Naive thymus-derived CD8-positive, alpha-beta T cell (primary cell): ENCODE data around the gene PRR22. TPM values are rescaled to one million over a fixed set of nuclear protein-coding genes. Genes with fewer than 3 reads are reported as not detected.

Experiments used
- ATAC-seq, 2 donors: fragments of 150-1000 bp; cut with Tn5 transposase in 1 of 2; sonication (Bioruptor Pico), chemical (Tn5 transposase) in 1 of 2; 1 replicate in 1 of 2; 2 replicates in 1 of 2; pipeline ENCODE4 v1.10.0; 2021; ENCODE audit warnings: mild to moderate bottlenecking in 2 of 2, moderate library complexity in 2 of 2
- POLR2A ChIA-PET: fragments of 350-600 bp; sonication (Branson Sonifier 250); formaldehyde crosslinking; loops from one replicate; lab custom pipeline; 2021; ENCODE audit warnings: antibody characterized with exemption; lab: Charles Lee
- DNase-seq, 10 donors: peaks; one replicate each; pipeline versions ENCODE4 v3.0.0 to v3.0.0-alpha.2; 2020 to 2022
- H3K27ac Mint-ChIP-seq, 10 donors: one replicate each; pipeline ENCODE4 v1.8.0; 2020 to 2022; ENCODE audit warnings: mild to moderate bottlenecking in 10 of 10, mixed read lengths in 10 of 10, moderate library complexity in 4 of 10, inconsistent platforms in 1 of 10
- H3K27me3 Mint-ChIP-seq, 5 donors: one replicate each; pipeline ENCODE4 v1.8.0; 2021 to 2022; ENCODE audit warnings: mixed read lengths in 5 of 5
- H3K36me3 Mint-ChIP-seq, 3 donors: one replicate each; pipeline ENCODE4 v1.8.0; 2020 to 2022; ENCODE audit warnings: mixed read lengths in 3 of 3, mild to moderate bottlenecking in 2 of 3, inconsistent platforms in 1 of 3
- H3K4me1 Mint-ChIP-seq, 4 donors: one replicate each; pipeline ENCODE4 v1.8.0; 2021 to 2022; ENCODE audit warnings: mixed read lengths in 4 of 4
- H3K4me3 Mint-ChIP-seq, 10 donors: one replicate each; pipeline ENCODE4 v1.8.0; 2020 to 2022; ENCODE audit warnings: mild to moderate bottlenecking in 10 of 10, mixed read lengths in 10 of 10, moderate library complexity in 6 of 10, inconsistent platforms in 1 of 10
- H3K9me3 Mint-ChIP-seq, 9 donors: one replicate each; pipeline ENCODE4 v1.8.0; 2020 to 2022; ENCODE audit warnings: mixed read lengths in 9 of 9, mild to moderate bottlenecking in 3 of 9, inconsistent platforms in 1 of 9, moderate library complexity in 1 of 9
- polyA plus RNA-seq, 3 donors: library from polyadenylated mRNA; unstranded; fragments of 300-500 nt; fragmentation: Illumina TruSeq; gene quantifications; one replicate each; pipeline ENCODE4 v1.2.3, GENCODE V29; 2021
- total RNA-seq, 8 experiments: library from RNA in 2 of 8; stranded (reverse) in 2 of 8; gene quantifications; one replicate each; pipeline ENCODE4 v1.2.3 and lab custom pipeline; 2021 to 2026

The PRR22 gene
- total and polyA plus RNA-seq, 5 experiments from 2014 or later = 8.9 to 10.0 TPM; not detected in 3

DNA sequence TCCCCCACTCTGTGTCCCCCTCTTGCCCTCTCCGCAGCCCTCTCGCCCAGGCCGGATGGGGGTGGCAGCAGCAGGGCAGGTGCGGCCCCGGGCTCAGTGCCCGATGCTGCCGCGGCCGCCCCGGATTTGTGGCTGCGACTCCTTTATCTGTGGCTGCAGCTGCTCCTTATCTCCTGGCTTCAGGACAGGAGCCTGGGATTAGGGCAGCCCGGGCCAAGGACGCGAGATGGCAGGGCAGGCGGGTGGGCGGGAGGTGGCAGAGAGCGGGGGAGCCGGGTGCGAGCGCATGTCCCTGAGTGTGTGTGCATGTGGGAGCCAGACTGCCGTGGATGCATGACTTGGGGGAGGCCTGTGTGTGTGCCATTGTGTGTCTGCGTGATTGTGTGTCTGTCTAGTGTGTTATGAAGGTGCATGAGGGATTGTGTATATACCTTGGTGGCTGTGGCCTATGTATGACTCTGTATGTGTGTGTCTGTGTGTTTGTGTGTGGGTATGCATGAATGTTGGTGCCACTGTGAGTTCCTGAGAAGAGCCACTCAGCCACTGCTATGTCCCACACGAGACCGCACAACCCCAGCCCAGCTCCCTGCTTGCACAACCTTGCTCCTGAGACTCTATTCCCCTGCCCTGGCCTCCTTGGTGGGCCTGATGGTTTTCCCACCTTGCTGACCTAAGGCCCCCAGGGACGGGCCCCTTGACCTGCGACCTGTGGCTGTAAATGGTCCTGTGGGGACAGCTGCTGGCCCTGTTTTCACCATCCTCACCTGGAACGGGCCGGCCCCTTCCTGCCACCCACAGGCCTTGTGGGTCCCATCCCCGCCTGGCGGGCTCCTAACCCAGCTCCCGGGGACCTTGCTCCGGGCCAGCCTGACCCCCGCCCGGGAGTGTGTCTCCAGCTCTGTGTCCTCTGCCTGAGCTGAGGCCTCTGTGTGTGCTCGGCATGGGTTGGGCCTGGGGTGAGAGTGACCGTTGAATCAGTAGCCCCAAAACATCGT is 15.0 kb upstream of the PRR22 start:
- peak overlapping the region in 1 of 10 donors; percentile 24 for H3K4me3 Mint-ChIP-seq
- peak overlapping the region in 2 of 10 donors; percentile 18 to 43 for H3K27ac Mint-ChIP-seq
- no peak for DNase-seq
- no peaks in the 10 kb centered on the region for H3K9me3 Mint-ChIP-seq
- no peak for ATAC-seq
- peaks cover 14 to 27% (median 23%) of the 10 kb centered on the region in 4 donors for H3K4me1 Mint-ChIP-seq
- no peaks in the 10 kb centered on the region for H3K36me3 Mint-ChIP-seq
- peaks cover 7 to 32% (median 21%) of the 10 kb centered on the region in 5 donors for H3K27me3 Mint-ChIP-seq
- POLR2A ChIA-PET = no interaction called here

DNA sequence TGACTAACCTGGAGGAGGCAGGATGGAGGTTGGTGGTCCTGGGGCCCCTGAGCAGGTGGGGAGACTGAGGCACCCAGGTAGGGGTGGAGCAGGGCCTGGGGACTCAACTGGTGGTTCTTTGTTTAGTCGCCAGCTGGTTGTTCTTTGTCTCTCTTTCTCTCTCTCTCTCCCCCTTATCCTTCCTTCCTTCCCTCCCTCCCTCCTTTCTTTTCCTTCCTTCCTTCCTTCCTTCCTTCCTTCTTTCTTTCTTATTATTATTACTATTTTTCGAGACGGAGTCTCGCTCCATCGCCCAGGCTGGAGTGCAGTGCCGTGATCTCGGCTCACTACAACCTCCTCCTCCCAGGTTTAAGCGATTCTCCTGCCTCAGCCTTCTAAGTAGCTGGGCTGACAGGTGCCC is 13.7 kb upstream of the PRR22 start:
- ATAC-seq (no peak), DNase-seq (no peak)
- POLR2A ChIA-PET = no interaction called here
- Mint-ChIP-seq H3K27ac (no peak overlapping the region), H3K36me3 (no peaks in the 10 kb centered on the region), H3K9me3 (no peaks in the 10 kb centered on the region), H3K4me1 (peaks cover 8 to 14% (median 12%) of the 10 kb centered on the region in 4 donors), H3K4me3 (no peak overlapping the region), H3K27me3 (peaks cover 7 to 32% (median 20%) of the 10 kb centered on the region in 5 donors)

DNA sequence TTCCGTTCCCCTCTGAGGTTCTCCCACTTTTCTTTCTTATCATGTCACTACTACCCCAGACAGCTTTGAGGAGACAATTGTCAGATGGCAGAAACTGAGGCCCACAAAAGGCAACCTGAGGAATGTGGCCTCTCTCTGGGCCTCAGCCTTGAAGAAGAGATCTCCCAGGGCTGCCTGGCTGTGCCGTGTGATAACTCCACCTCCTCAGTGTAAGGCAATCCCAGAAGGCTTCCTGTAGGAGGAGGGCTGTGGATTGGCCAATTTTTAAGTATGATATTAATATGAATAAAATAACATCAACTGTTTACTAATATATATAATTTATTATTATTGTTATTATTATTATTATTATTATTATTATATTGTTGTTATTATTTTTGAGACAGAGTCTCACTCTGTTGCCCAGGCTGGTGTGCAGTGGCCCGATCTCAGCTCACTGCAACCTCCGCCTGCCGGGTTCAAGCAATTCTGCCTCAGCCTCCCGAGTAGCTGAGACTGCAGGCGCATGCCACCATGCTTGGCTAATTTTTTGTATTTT is 10.9 kb upstream of the PRR22 start:
- POLR2A ChIA-PET = no interaction called here
- Mint-ChIP-seq H3K27me3 (peaks cover 5 to 26% (median 12%) of the 10 kb centered on the region in 5 donors), H3K4me3 (no peak overlapping the region), H3K4me1 (peaks cover 7 to 9% (median 8%) of the 10 kb centered on the region in 4 donors), H3K36me3 (peaks cover under 1 to 4% (median 3%) of the 10 kb centered on the region in 3 donors), H3K27ac (no peak overlapping the region), H3K9me3 (peaks cover 0 to 3% (median 0%) of the 10 kb centered on the region in 9 donors)
- DNase-seq (no peak), ATAC-seq (no peak)

DNA sequence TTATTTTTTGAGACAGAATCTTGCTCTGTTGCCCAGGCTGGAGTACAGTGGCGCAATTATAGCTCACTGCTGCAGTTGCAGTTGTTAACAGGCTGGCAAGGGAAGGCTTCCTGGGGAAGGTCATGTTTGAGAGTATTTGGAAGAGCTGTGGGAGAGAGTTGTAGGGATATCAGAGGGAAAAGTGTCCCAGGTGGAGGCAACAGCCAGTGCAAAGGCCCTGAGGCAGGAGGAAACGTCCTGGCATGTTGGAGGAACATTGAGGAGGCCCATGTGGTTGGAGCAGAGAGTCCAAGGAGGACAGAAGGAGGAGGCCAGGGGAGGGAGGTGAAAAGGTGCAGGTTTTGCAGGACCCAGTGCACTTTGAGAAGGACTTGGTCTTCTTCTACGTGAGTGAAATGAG is 8.6 kb upstream of the PRR22 start:
- ATAC-seq (no peak), DNase-seq (no peak)
- POLR2A ChIA-PET = interaction anchor here (0.7 to 2.1 kb wide), 3 partner anchors 34 to 185 kb away, joined by 3 to 8 read pairs (median 5); partner anchors contain the start of gene RANBP3
- Mint-ChIP-seq H3K4me1 (peaks cover 11 to 19% (median 15%) of the 10 kb centered on the region in 4 donors), H3K27ac (peak overlapping the region in 1 of 10 donors; percentile 46), H3K27me3 (peaks cover 0 to 10% (median 3%) of the 10 kb centered on the region in 5 donors), H3K9me3 (peaks cover 0 to 3% (median 0%) of the 10 kb centered on the region in 9 donors), H3K4me3 (no peak overlapping the region), H3K36me3 (peaks cover 4 to 22% (median 7%) of the 10 kb centered on the region in 3 donors)

DNA sequence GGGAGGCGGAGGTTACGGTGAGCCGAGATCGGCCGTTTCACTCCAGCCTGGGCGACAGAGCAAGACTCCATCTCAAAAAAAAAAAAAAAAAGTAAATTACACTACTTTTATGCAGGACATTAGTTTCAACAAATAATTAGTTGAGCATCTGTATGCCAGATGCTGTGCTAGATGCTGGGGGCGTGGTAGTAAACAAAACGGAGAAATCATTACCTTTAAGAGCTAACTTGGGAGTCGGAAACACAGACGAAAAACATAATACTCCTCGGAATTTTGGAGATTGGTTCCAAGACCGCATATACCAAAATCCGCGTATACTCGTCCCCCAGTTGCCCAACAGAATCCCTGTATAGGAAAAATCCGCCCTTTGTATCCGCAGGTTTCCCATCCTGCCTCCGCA is 7.7 kb upstream of the PRR22 start:
- DNase-seq (no peak), ATAC-seq (no peak)
- Mint-ChIP-seq H3K27me3 (peaks cover 0 to 7% (median 0%) of the 10 kb centered on the region in 5 donors), H3K27ac (peak overlapping the region in 4 of 10 donors; percentile 28 to 57 (median 52)), H3K4me3 (no peak overlapping the region), H3K9me3 (peaks cover 0 to 3% (median 0%) of the 10 kb centered on the region in 9 donors), H3K4me1 (peaks cover 11 to 21% (median 16%) of the 10 kb centered on the region in 4 donors), H3K36me3 (peaks cover 4 to 26% (median 7%) of the 10 kb centered on the region in 3 donors)
- POLR2A ChIA-PET = interaction anchor here (1.5 to 2.9 kb wide), 4 partner anchors 36 to 1067 kb away, joined by 3 to 19 read pairs (median 9); partner anchors contain the start of genes NDUFA11, RANBP3 and VMAC

DNA sequence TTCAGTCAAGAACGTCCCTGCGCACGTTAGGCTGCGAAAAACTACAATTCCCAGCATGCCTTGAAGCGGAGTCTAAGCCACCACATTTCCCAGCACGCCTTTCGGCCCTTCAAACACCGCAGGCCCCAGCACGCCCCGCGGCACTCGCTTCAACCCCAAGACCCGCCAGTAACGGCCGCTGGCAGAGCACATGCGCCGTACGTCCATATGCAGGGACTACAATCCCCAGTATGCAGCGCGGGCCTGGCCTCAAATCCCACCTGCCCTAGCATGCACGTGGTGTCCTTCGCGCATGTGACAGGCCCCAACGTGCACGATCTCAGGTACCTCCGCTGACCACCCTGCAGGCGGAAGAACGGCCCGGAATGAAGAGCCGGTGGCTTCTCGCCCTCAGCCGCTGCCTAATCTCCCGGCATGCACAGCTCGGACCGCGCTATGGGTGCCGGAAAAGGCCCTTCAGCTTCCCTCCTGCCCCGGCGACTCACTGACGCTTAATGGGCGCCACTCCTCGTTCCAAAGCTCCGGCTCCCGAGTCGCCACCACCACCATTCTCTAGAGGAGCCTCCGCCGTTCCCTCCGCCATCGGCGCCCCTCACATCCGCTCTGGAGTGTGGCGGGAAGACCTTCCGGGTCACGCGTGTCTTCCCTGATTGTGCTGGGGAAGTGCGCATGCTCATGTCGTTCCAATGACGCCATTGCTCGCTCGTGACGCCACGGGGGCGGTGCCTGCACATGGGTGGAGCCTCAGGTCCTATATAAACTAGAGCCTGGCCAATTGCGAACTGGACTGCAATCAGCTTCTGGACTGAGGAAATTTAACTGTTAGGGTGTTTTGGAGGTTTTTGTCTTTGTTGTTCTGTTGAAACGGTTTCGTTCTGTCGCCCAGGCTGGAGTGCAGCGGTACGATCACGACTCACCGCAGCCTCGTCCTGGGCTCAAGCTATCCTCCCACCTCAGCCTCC is 6.3 kb upstream of the PRR22 start, which contains the start of gene DUS3L:
DUS3L (minus strand) TSS at position 605 of the 962 bp plus-strand sequence; CDS start at position 583, 22 bp downstream.
- peaks cover 0 to 2% (median 0%) of the 10 kb centered on the region in 5 donors for H3K27me3 Mint-ChIP-seq
- POLR2A ChIA-PET = interaction anchor here (0.7 to 2.9 kb wide), 12 partner anchors 13 to 1066 kb away, joined by 3 to 19 read pairs (median 4); partner anchors contain the start of genes CATSPERD, GPR108, LONP1 and NDUFA11
- peak within 1 kb of the TSS; percentile 99 to 100 (median 100) for H3K27ac Mint-ChIP-seq
- ATAC-seq (peak; percentile 92 to 93), DNase-seq (peak; percentile 90 to 98 (median 95))
- peak within 1 kb of the TSS; percentile 92 to 100 (median 99) for H3K4me3 Mint-ChIP-seq
- H3K9me3 Mint-ChIP-seq = peaks cover 0 to 3% (median 0%) of the 10 kb centered on the region in 9 donors
- H3K36me3 Mint-ChIP-seq = peaks cover 4 to 36% (median 12%) of the 10 kb centered on the region in 3 donors
- peaks cover 13 to 21% (median 16%) of the 10 kb centered on the region in 4 donors for H3K4me1 Mint-ChIP-seq

DNA sequence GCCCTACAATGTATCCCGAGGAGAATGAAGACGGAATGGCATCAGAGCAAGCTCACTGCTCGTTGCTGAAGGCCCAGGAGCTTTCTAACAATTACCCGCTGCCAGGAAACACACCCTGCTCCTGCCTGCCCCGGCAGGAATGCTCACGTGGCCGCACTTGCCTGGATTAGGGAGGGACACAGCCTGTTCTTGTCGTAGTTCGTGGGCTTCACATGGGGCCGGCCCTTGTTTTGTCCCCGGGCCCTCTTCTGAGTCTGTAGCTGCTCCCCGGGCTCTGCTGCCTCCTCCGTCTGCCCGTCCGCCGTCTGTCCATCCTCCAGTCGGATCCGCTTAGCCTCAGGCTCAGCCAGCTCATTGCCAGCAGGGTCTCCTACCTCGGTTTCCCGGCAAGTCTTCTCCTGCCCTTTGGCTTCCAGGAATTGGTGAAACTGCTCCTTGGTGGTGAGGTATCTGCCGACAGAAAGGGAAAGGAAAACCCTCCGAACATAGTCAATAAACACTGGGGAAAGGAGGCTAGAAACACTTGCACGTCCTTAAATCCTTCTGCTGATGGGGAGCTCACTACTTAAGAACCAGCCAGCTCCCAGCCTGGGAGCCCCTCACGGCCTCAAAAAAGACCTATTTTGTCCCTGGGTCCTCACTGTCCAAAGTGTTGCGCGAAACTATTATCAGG is 5.5 kb upstream of the PRR22 start:
- Mint-ChIP-seq H3K4me1 (peaks cover 13 to 21% (median 16%) of the 10 kb centered on the region in 4 donors), H3K36me3 (peaks cover 4 to 39% (median 13%) of the 10 kb centered on the region in 3 donors), H3K4me3 (peak overlapping the region; percentile 92 to 100 (median 99)), H3K27ac (peak overlapping the region; percentile 99 to 100 (median 100)), H3K9me3 (peaks cover 0 to 3% (median 0%) of the 10 kb centered on the region in 9 donors), H3K27me3 (peaks cover 0 to 2% (median 0%) of the 10 kb centered on the region in 5 donors)
- POLR2A ChIA-PET = interaction anchor here (0.7 to 2.9 kb wide), 7 partner anchors 38 to 947 kb away, joined by 3 to 19 read pairs (median 4); partner anchors contain the start of genes CATSPERD, GPR108, LONP1 and NDUFA11
- ATAC-seq (no peak), DNase-seq (no peak)

DNA sequence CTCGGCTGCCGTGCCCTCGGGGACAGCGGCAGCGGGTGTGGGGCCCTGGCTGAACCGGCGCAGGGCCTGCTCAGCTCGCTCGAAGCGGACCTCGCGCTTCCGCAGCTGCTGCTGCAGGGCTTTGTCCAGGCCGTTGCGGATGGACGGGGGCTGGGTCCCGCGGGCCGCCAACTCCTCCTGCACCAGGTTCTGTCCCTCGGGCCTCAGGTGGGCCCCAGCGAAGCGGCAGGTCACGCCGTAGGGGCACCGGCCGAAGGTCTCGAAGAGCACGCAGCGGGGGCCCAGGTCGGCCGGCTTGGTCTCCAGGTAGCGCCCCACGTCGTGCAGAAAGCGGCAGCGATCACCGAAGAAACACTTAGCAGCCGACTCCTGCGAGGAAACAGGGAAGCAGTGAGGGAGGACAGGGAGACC is 4.8 kb upstream of the PRR22 start:
- peaks cover 0 to 3% (median 0%) of the 10 kb centered on the region in 9 donors for H3K9me3 Mint-ChIP-seq
- peak overlapping the region in 2 of 10 donors; percentile 51 to 100 for H3K27ac Mint-ChIP-seq
- ATAC-seq = no peak
- peaks cover 4 to 39% (median 13%) of the 10 kb centered on the region in 3 donors for H3K36me3 Mint-ChIP-seq
- peaks cover 0 to 2% (median 0%) of the 10 kb centered on the region in 5 donors for H3K27me3 Mint-ChIP-seq
- H3K4me1 Mint-ChIP-seq = peaks cover 13 to 21% (median 16%) of the 10 kb centered on the region in 4 donors
- peak overlapping the region in 2 of 10 donors; percentile 61 to 74 for H3K4me3 Mint-ChIP-seq
- POLR2A ChIA-PET = interaction anchor here (1.0 to 2.9 kb wide), 3 partner anchors 39 to 100 kb away, joined by 3 to 14 read pairs (median 13); partner anchors contain the start of genes CATSPERD, LONP1 and RPL36
- DNase-seq = no peak

DNA sequence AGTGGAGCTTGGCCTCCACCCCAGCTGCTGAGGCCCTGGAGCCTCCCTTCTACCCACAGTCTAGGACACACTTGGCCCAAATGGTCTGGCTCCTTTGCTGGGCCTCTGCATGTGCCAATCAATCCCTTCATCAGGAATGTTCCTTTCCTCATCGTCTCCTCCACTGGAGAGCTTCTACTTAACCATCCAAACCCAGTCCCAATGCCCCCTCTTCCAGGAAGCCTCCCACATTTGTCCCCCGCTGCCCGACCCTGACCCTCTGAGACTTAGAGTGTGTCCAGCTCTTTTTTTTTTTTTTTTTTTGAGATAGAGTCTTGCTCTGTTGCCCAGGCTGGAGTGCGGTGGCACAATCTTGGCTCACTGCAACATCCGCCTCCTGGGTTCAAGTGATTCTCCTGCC is 3.9 kb upstream of the PRR22 start:
- peak overlapping the region in 4 of 10 donors; percentile 8 to 87 (median 40) for H3K27ac Mint-ChIP-seq
- H3K27me3 Mint-ChIP-seq = peaks cover 0 to 2% (median 0%) of the 10 kb centered on the region in 5 donors
- no peak for DNase-seq
- POLR2A ChIA-PET = interaction anchor here (0.6 to 1.0 kb wide), 2 partner anchors 68 to 1012 kb away, joined by 4 read pairs; partner anchors contain the start of genes CATSPERD and LONP1
- no peak for ATAC-seq
- peak overlapping the region in 1 of 10 donors; percentile 18 for H3K4me3 Mint-ChIP-seq
- H3K36me3 Mint-ChIP-seq = peaks cover 4 to 43% (median 13%) of the 10 kb centered on the region in 3 donors
- peaks cover 0 to 3% (median 0%) of the 10 kb centered on the region in 9 donors for H3K9me3 Mint-ChIP-seq
- H3K4me1 Mint-ChIP-seq = peaks cover 13 to 21% (median 16%) of the 10 kb centered on the region in 4 donors

DNA sequence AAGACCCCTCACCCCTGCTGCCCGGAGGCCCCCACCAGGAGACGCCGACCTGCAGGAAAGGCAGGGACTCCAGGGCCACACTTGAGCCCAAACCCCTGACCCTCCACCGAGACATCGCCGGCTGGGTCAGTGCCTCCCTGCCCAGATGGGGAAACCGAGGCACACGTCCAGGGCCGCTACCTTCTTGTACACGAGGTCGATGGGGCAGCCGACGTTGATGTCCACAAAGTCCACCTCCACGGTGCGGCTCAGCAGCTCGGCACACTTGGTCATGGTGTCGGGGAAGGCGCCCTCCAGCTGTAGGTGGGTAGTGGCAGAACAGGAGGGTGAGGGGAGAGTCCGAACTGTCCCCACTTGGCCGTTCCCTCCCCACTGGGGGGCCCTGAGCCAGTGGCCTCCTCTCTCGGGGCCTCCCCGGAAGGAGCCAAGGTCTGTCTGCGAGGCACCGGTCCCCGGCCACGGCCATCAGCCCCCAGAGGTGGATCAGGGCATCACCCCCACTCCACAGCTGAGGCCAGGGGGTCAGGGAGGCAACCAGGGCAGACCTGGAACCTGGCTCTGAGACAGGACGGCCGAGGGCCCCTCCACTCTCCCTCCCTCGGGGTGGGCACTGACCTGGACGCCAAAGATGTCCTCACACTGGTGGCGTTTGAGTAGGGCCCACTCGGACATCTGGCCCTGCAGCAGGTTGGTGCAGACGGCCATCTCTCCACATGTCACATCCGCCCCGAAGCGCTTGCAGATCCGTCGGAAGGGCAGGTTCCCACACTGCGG is 3.0 kb upstream of the PRR22 start:
- POLR2A ChIA-PET = no interaction called here
- Mint-ChIP-seq H3K27ac (no peak overlapping the region), H3K4me3 (no peak overlapping the region), H3K9me3 (peaks cover 0 to 3% (median 0%) of the 10 kb centered on the region in 9 donors), H3K27me3 (peaks cover 0 to 2% (median 0%) of the 10 kb centered on the region in 5 donors), H3K4me1 (peaks cover 13 to 21% (median 16%) of the 10 kb centered on the region in 4 donors), H3K36me3 (peaks cover 4 to 43% (median 13%) of the 10 kb centered on the region in 3 donors)
- DNase-seq (no peak), ATAC-seq (no peak)
